ENCODE data around the gene KRT20. TPM values are rescaled to one million over a fixed set of nuclear protein-coding genes. Genes with fewer than 3 reads are reported as not detected.
A peak's percentile ranks its signal among the peaks of the same experiment; 100 is the strongest.

The KRT20 gene
- total and polyA plus RNA-seq, 2 of the 13 experiments (the other 11 are each of a cell fraction or from before 2014, with no cell fraction given) = 0.13 to 0.20 TPM

DNA sequence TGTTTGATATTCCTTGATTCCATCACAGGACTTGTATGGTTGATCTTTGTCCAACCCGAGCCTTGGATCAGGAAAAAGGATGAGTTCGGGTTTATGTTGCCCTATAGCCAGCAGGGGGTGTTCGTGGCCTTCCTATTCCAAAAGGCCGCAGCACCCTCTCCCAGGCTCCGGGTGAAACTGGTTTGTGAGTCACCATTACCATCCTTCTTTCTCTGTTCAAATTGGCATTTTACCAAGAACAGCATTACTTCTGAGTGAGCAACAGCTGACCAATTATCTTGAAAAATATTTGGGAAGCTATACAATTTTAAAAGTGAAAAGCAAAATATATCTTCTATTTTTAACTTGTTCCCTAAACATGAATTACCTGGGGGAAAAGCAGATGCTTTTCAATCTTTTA is 24.3 kb upstream of the KRT20 start (continued):
- no peak for TF ChIP-seq GPN1 (CRISPR knock-in tag; IDR thresholded peaks at IDR 0.05; ENCODE audit: borderline replicate concordance)
- TF ChIP-seq ZNF670 (CRISPR knock-in tag; IDR thresholded peaks at IDR 0.05; ENCODE audit: borderline replicate concordance) = no peak
- TF ChIP-seq HNRNPH1 (optimal IDR thresholded peaks at IDR 0.05; ENCODE audit: low read depth, low read length) = no peak
- no peak for TF ChIP-seq SNAPC2 (CRISPR knock-in tag; IDR thresholded peaks at IDR 0.05)
- TF ChIP-seq ZNF331 (CRISPR knock-in tag; IDR thresholded peaks at IDR 0.05) = peak; percentile 37; the same call in 1 of the 2 replicates
- TF ChIP-seq ELF3 (CRISPR knock-in tag; IDR thresholded peaks at IDR 0.05) = peak; percentile 74
- TF ChIP-seq SPEN (CRISPR knock-in tag; IDR thresholded peaks at IDR 0.05; ENCODE audit: low read depth) = no peak
- no peak for TF ChIP-seq ZNF879 (CRISPR knock-in tag; IDR thresholded peaks at IDR 0.05)
- TF ChIP-seq ZBTB8A (CRISPR knock-in tag; IDR thresholded peaks at IDR 0.05; ENCODE audit: borderline replicate concordance, low read depth) = no peak
- no peak for TF ChIP-seq KLF12 (CRISPR knock-in tag; IDR thresholded peaks at IDR 0.05; ENCODE audit: borderline replicate concordance)
- TF ChIP-seq ETV5 (CRISPR knock-in tag; IDR thresholded peaks at IDR 0.05; ENCODE audit: borderline replicate concordance) = peak; percentile 38; the same call in 1 of the 2 replicates
- TF ChIP-seq, protein P1, sequence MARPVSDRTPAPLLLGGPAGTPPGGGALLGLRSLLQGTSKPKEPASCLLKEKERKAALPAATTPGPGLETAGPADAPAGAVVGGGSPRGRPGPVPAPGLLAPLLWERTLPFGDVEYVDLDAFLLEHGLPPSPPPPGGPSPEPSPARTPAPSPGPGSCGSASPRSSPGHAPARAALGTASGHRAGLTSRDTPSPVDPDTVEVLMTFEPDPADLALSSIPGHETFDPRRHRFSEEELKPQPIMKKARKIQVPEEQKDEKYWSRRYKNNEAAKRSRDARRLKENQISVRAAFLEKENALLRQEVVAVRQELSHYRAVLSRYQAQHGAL (CRISPR knock-in tag; IDR thresholded peaks at IDR 0.05; ENCODE audit: not compliant biosample characterization) = no peak
- no peak for TF ChIP-seq ZNF883 (CRISPR knock-in tag; IDR thresholded peaks at IDR 0.05; ENCODE audit: not compliant biosample characterization)
- no peak for TF ChIP-seq ZNF792 (CRISPR knock-in tag; IDR thresholded peaks at IDR 0.05)
- TF ChIP-seq THAP11 (CRISPR knock-in tag; IDR thresholded peaks at IDR 0.05) = 0 out of 2 replicates have a peak, but pooled peaks have one; percentile 19
- no peak for TF ChIP-seq ZC3H13 (CRISPR knock-in tag; IDR thresholded peaks at IDR 0.05)
- no peak for TF ChIP-seq ZNF317 (CRISPR knock-in tag; IDR thresholded peaks at IDR 0.05)
- TF ChIP-seq NONO (IDR thresholded peaks at IDR 0.05) = no peak
- TF ChIP-seq NONO (CRISPR knock-in tag; conservative IDR thresholded peaks at IDR 0.05) = no peak
- no peak for TF ChIP-seq SMARCE1 (IDR thresholded peaks at IDR 0.05; ENCODE audit: borderline replicate concordance)
- TF ChIP-seq ZNF264 (CRISPR knock-in tag; IDR thresholded peaks at IDR 0.05) = no peak
- no peak for TF ChIP-seq RCOR2 (CRISPR knock-in tag; IDR thresholded peaks at IDR 0.05)
- no peak for TF ChIP-seq HOXA5 (CRISPR knock-in tag; IDR thresholded peaks at IDR 0.05)
- TF ChIP-seq GLI4 (CRISPR knock-in tag; IDR thresholded peaks at IDR 0.05; ENCODE audit: borderline replicate concordance) = no peak
- TF ChIP-seq SMAD9 (CRISPR knock-in tag; IDR thresholded peaks at IDR 0.05) = no peak
- no peak for TF ChIP-seq ZFP82 (CRISPR knock-in tag; IDR thresholded peaks at IDR 0.05; ENCODE audit: borderline replicate concordance)
- TF ChIP-seq ZSCAN30 (CRISPR knock-in tag; IDR thresholded peaks at IDR 0.05) = no peak
- TF ChIP-seq ZNF547 (CRISPR knock-in tag; IDR thresholded peaks at IDR 0.05) = no peak
- 0 out of 2 replicates have a peak, but pooled peaks have one; percentile 12 for TF ChIP-seq NFYC (CRISPR knock-in tag; IDR thresholded peaks at IDR 0.05)
- TF ChIP-seq, protein P2, sequence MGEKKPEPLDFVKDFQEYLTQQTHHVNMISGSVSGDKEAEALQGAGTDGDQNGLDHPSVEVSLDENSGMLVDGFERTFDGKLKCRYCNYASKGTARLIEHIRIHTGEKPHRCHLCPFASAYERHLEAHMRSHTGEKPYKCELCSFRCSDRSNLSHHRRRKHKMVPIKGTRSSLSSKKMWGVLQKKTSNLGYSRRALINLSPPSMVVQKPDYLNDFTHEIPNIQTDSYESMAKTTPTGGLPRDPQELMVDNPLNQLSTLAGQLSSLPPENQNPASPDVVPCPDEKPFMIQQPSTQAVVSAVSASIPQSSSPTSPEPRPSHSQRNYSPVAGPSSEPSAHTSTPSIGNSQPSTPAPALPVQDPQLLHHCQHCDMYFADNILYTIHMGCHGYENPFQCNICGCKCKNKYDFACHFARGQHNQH (CRISPR knock-in tag; IDR thresholded peaks at IDR 0.05) = peak; percentile 83
- no peak for TF ChIP-seq MEF2D (CRISPR knock-in tag; IDR thresholded peaks at IDR 0.05)

Data from HepG2 (cell line).